ENCODE measurements around the gene UST. TPM values are rescaled to one million over a fixed set of nuclear protein-coding genes. Genes with fewer than 3 reads are reported as not detected.

The UST gene
- total RNA-seq, 1 experiment from 2014 or later: 7.6 TPM

GRCh38 chr6:148983101-148983761 lies 236.4 kb downstream of the UST start:
- no peak overlapping the region for H3K27ac ChIP-seq
- peaks cover 10% of the 10 kb centered on the region; the same call in 1 of the 2 replicates for H3K4me1 ChIP-seq (replicated peaks)
- no peak overlapping the region for H3K4me3 ChIP-seq
- no peaks in the 10 kb centered on the region for H3K27me3 ChIP-seq (replicated peaks)
- no peak for DNase-seq (ENCODE audit: low read depth in 1 of 2, low spot score in 2 of 2)
- H3K36me3 ChIP-seq: no peaks in the 10 kb centered on the region
- no peaks in the 10 kb centered on the region for H3K9me3 ChIP-seq (replicated peaks)

GRCh38 chr6:148983966-148984365 lies 237.1 kb downstream of the UST start:
- Histone ChIP-seq H3K9me3 (replicated peaks) (no peaks in the 10 kb centered on the region), H3K4me3 (no peak overlapping the region), H3K27me3 (replicated peaks) (no peaks in the 10 kb centered on the region), H3K27ac (no peak overlapping the region), H3K36me3 (no peaks in the 10 kb centered on the region), H3K4me1 (replicated peaks) (peaks cover 10% of the 10 kb centered on the region; the same call in 1 of the 2 replicates)
- no peak for DNase-seq (ENCODE audit: low read depth in 1 of 2, low spot score in 2 of 2)

DNA sequence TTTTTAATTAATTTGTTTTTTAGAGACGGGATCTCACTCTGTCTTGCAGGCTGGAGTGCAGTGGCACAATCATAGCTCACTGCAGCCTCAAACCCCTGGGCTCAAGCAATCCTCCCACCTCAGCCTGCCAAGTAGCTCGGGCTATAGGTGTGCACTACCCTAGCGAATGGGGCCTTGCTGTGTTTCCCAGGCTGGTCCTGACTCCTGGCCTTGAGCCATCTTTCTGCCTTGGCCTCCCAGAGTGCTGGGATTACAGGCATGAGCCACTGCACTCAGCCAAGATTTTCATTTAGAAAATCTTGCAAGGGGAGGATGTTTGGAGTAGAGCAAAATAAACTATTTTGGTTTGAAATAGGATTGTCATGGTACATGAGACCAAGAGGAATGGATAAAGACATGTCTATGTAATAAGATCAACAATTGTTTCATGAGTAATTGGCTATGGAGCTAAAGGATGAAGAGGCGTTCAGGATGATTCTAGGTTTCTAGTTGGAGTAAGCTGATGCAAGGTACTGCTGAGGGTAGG lies 237.8 kb downstream of the UST start:
- peak in 1 of 2 experiments; percentile 20 for DNase-seq (ENCODE audit: low read depth in 1 of 2, low spot score in 2 of 2)
- Histone ChIP-seq H3K27ac (no peak overlapping the region), H3K9me3 (replicated peaks) (no peaks in the 10 kb centered on the region), H3K4me1 (replicated peaks) (peaks cover 7% of the 10 kb centered on the region; the same call in 1 of the 2 replicates), H3K27me3 (replicated peaks) (no peaks in the 10 kb centered on the region), H3K4me3 (no peak overlapping the region), H3K36me3 (no peaks in the 10 kb centered on the region)

DNA sequence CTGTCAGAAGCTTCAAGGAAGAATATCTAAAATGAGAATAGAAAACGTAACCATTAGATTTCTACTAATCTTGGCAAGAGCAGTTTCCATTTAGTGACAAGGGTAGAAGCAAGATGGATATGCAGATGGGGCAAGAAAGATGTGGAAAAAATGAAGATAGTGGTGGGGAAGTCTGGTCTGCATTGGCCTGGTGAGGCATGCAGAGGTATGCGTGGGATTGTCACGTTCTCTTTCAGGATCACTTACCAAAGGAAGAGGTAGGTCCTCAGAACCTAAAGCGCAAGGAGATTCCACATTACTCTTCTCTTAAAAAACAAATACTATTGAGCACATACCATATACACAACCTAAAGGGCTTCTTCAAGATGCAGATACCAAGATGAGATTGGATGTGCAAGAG lies 238.7 kb downstream of the UST start:
- Histone ChIP-seq H3K4me1 (replicated peaks) (peaks cover 5% of the 10 kb centered on the region; the same call in 1 of the 2 replicates), H3K4me3 (no peak overlapping the region), H3K9me3 (replicated peaks) (no peaks in the 10 kb centered on the region), H3K27ac (no peak overlapping the region), H3K27me3 (replicated peaks) (no peaks in the 10 kb centered on the region), H3K36me3 (no peaks in the 10 kb centered on the region)
- DNase-seq (ENCODE audit: low read depth in 1 of 2, low spot score in 2 of 2): no peak

DNA sequence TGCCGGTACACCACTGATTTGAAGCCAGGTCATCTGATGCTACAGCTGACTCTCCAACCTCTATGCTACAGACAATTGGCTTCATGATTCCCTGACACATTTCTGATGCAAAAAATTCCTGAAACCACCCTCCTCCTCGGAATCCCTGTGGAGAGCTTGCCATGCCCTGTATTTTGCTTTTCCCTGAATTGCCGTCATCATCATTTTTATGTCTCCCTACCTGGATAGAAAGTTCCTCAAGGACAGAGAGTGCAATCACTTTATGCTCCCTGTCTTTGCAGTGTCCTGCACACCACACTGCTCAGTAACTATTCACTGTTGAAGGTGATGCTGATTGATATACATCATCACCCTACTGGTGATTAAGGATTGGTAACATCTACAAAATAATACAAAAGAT lies 239.8 kb downstream of the UST start:
- Histone ChIP-seq H3K4me1 (replicated peaks) (peaks cover 5% of the 10 kb centered on the region; the same call in 1 of the 2 replicates), H3K27me3 (replicated peaks) (no peaks in the 10 kb centered on the region), H3K27ac (no peak overlapping the region), H3K9me3 (replicated peaks) (no peaks in the 10 kb centered on the region), H3K4me3 (no peak overlapping the region), H3K36me3 (no peaks in the 10 kb centered on the region)
- DNase-seq (ENCODE audit: low read depth in 1 of 2, low spot score in 2 of 2): no peak

GRCh38 chr6:148987982-148988381 lies 241.2 kb downstream of the UST start:
- no peak for DNase-seq (ENCODE audit: low read depth in 1 of 2, low spot score in 2 of 2)
- no peak overlapping the region for H3K4me3 ChIP-seq
- no peaks in the 10 kb centered on the region for H3K36me3 ChIP-seq
- H3K9me3 ChIP-seq (replicated peaks): no peaks in the 10 kb centered on the region
- peaks cover 5% of the 10 kb centered on the region; the same call in 1 of the 2 replicates for H3K4me1 ChIP-seq (replicated peaks)
- no peaks in the 10 kb centered on the region for H3K27me3 ChIP-seq (replicated peaks)
- H3K27ac ChIP-seq: no peak overlapping the region

DNA sequence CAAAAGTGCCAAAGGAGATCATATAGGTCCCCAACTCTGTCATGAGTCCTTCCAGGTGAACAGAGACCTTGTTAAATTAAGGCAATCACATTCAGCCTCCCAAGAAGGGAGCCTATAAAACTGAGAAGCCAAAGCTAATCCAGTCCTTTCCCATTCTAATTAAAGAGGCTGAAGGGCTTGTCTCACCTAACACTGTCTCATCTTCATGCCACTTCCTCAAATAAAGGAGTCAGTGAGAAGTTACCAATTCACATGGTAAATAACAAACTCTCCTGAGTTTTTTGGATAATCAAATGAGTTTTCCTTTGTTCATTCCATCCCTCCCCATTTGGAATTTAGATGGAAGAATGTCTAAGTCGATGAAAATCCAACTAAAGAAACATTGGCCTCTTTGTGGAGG lies 242.8 kb downstream of the UST start:
- H3K36me3 ChIP-seq: no peaks in the 10 kb centered on the region
- no peak overlapping the region for H3K27ac ChIP-seq
- H3K4me3 ChIP-seq: no peak overlapping the region
- 0 out of 2 replicates have a peak, but pooled peaks cover 5% of the 10 kb centered on the region for H3K4me1 ChIP-seq (replicated peaks)
- no peaks in the 10 kb centered on the region for H3K27me3 ChIP-seq (replicated peaks)
- DNase-seq (ENCODE audit: low read depth in 1 of 2, low spot score in 2 of 2): no peak
- H3K9me3 ChIP-seq (replicated peaks): no peaks in the 10 kb centered on the region

DNA sequence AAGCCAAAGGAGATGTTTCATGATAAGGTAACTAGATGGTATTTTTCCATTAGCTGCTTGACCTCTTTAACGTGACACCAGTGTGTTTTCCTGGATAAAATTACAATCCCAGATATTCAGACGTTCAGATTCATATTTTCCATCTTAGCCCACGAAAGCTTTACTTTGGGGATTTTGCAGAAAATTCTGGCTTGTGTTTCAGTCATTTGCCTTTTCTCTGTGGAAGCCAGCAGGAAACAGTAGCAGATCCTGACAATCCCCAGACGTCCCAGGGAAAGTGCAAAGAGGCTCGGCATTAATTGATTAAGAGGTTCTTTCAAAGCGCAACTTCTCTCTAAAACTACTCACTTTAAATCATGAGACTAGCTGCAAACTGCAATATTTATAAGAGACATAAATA lies 243.6 kb downstream of the UST start:
- no peak overlapping the region for H3K27ac ChIP-seq
- no peaks in the 10 kb centered on the region for H3K4me1 ChIP-seq (replicated peaks)
- H3K4me3 ChIP-seq: no peak overlapping the region
- no peaks in the 10 kb centered on the region for H3K36me3 ChIP-seq
- no peaks in the 10 kb centered on the region for H3K27me3 ChIP-seq (replicated peaks)
- no peak for DNase-seq (ENCODE audit: low read depth in 1 of 2, low spot score in 2 of 2)
- no peaks in the 10 kb centered on the region for H3K9me3 ChIP-seq (replicated peaks)

GRCh38 chr6:148996815-148997214 lies 250.0 kb downstream of the UST start:
- Histone ChIP-seq H3K4me1 (replicated peaks) (peaks cover 43% of the 10 kb centered on the region), H3K9me3 (replicated peaks) (peaks cover 3% of the 10 kb centered on the region), H3K27me3 (replicated peaks) (no peaks in the 10 kb centered on the region), H3K4me3 (no peak overlapping the region), H3K27ac (peak overlapping the region; percentile 83), H3K36me3 (no peaks in the 10 kb centered on the region)
- peak in 1 of 2 experiments; percentile 40 for DNase-seq (ENCODE audit: low read depth in 1 of 2, low spot score in 2 of 2)

DNA sequence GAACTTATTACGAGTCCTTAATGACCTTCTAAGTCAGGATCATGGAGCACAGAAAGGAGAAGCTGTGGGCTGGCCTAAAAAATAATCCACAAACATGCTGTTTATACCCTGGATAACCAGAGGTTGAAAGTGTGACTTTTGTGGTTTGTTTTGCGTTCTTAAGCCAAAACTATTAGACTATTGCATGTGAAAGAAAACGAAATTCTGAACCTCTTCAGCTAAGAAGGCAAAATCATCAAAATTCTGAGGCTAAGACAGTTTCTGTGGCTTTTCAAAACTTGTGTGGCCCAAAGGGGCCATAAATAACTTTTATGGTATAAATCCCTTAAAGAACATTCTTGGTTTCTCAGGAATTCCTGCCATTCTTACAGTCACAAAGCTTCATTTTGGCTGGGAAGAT lies 251.0 kb downstream of the UST start:
- Histone ChIP-seq H3K36me3 (no peaks in the 10 kb centered on the region), H3K9me3 (replicated peaks) (peaks cover 3% of the 10 kb centered on the region), H3K27me3 (replicated peaks) (no peaks in the 10 kb centered on the region), H3K4me3 (no peak overlapping the region), H3K4me1 (replicated peaks) (peaks cover 43% of the 10 kb centered on the region), H3K27ac (peak overlapping the region; percentile 83)
- peak in 1 of 2 experiments; percentile 92 for DNase-seq (ENCODE audit: low read depth in 1 of 2, low spot score in 2 of 2)

DNA sequence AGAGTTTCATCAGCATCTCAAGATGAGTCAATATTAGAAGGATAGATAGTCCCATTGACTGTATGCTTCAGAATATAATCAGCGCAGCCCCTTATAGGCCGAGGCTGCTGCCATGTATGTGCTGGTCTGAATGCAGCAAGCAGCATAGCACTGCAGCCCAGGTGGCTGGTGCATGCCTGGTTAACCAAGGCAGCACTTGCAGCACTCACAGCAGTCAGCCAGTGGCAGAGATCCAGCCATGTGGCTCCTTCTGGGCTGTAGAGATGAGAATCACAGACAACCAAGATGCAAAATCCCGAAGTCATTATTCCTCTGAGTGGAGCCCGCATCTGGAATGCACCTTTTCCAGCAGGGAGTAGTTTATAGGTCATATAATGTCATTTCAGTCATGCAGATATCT lies 251.9 kb downstream of the UST start:
- peaks cover 3% of the 10 kb centered on the region for H3K9me3 ChIP-seq (replicated peaks)
- H3K27me3 ChIP-seq (replicated peaks): no peaks in the 10 kb centered on the region
- no peaks in the 10 kb centered on the region for H3K36me3 ChIP-seq
- H3K4me3 ChIP-seq: no peak overlapping the region
- H3K27ac ChIP-seq: peak overlapping the region; percentile 83
- no peak for DNase-seq (ENCODE audit: low read depth in 1 of 2, low spot score in 2 of 2)
- peaks cover 43% of the 10 kb centered on the region for H3K4me1 ChIP-seq (replicated peaks)

GRCh38 chr6:148999501-148999900 lies 252.7 kb downstream of the UST start:
- DNase-seq (ENCODE audit: low read depth in 1 of 2, low spot score in 2 of 2): no peak
- Histone ChIP-seq H3K27ac (peak overlapping the region; percentile 83), H3K9me3 (replicated peaks) (peaks cover 3% of the 10 kb centered on the region), H3K27me3 (replicated peaks) (no peaks in the 10 kb centered on the region), H3K36me3 (no peaks in the 10 kb centered on the region), H3K4me3 (no peak overlapping the region), H3K4me1 (replicated peaks) (peaks cover 43% of the 10 kb centered on the region)

GRCh38 chr6:148999929-149000468 lies 253.2 kb downstream of the UST start:
- Histone ChIP-seq H3K4me1 (replicated peaks) (peaks cover 43% of the 10 kb centered on the region), H3K27ac (peak overlapping the region; percentile 83), H3K27me3 (replicated peaks) (no peaks in the 10 kb centered on the region), H3K36me3 (no peaks in the 10 kb centered on the region), H3K9me3 (replicated peaks) (peaks cover 3% of the 10 kb centered on the region), H3K4me3 (no peak overlapping the region)
- DNase-seq (ENCODE audit: low read depth in 1 of 2, low spot score in 2 of 2): peak; percentile 84 to 87

- Histone ChIP-seq H3K27me3 (replicated peaks) (no peaks in the 10 kb centered on the region), H3K4me3 (no peak overlapping the region), H3K36me3 (no peaks in the 10 kb centered on the region), H3K27ac (no peak overlapping the region), H3K9me3 (replicated peaks) (peaks cover 3% of the 10 kb centered on the region), H3K4me1 (replicated peaks) (peaks cover 40% of the 10 kb centered on the region)
- DNase-seq (ENCODE audit: low read depth in 1 of 2, low spot score in 2 of 2): no peak
Observed at GRCh38 chr6:149001422-149001821, 254.6 kb downstream of the UST start.

Data from SJSA1 (cell line).